HG03520 (cell line): ENCODE results near the gene MZT2A.
"Not testable (repeated sequence)": the region's sequence is repeated elsewhere in the genome, so short reads cannot be mapped to it uniquely, and the experiment has no call there.

Source experiments
- ATAC-seq: cut with Tn5 transposase; IDR thresholded peaks from one replicate; pipeline ENCODE4 v1.9.1; 2021; ENCODE audit warnings: mild to moderate bottlenecking, moderate library complexity; ENCODE audit not compliant: unreplicated experiment

MZT2A gene

GRCh38 chr2:131521524-131521923 lies 29.3 kb upstream of the MZT2A start:
- ATAC-seq = not testable (repeated sequence)

- ATAC-seq = no peak
Observed at GRCh38 chr2:131520526-131520925, 28.3 kb upstream of the MZT2A start.

- not testable (repeated sequence) for ATAC-seq
Observed at GRCh38 chr2:131519871-131520470, 27.8 kb upstream of the MZT2A start.

- no peak for ATAC-seq
Observed at GRCh38 chr2:131519466-131519865, 27.3 kb upstream of the MZT2A start.

GRCh38 chr2:131518531-131518930 lies 26.3 kb upstream of the MZT2A start:
- ATAC-seq = not testable (repeated sequence)

- not testable (repeated sequence) for ATAC-seq
Observed at GRCh38 chr2:131517856-131518255, 25.7 kb upstream of the MZT2A start.

GRCh38 chr2:131517106-131517831 lies 25.1 kb upstream of the MZT2A start:
- no peak for ATAC-seq

- not testable (repeated sequence) for ATAC-seq
Observed at GRCh38 chr2:131516621-131517020, 24.4 kb upstream of the MZT2A start.

- ATAC-seq = no peak
Observed at GRCh38 chr2:131516011-131516410, 23.8 kb upstream of the MZT2A start.

GRCh38 chr2:131515235-131515634 lies 23.0 kb upstream of the MZT2A start:
- not testable (repeated sequence) for ATAC-seq

GRCh38 chr2:131514408-131515166 lies 22.4 kb upstream of the MZT2A start:
- peak; percentile 68 for ATAC-seq

- ATAC-seq = not testable (repeated sequence)
Observed at GRCh38 chr2:131511969-131512870, 20.0 kb upstream of the MZT2A start.

GRCh38 chr2:131511291-131511968 lies 19.2 kb upstream of the MZT2A start:
- ATAC-seq = not testable (repeated sequence)

- ATAC-seq = no peak
Observed at GRCh38 chr2:131509615-131510014, 17.4 kb upstream of the MZT2A start.

- ATAC-seq = not testable (repeated sequence)
Observed at GRCh38 chr2:131504082-131504750, 12.0 kb upstream of the MZT2A start.

GRCh38 chr2:131503587-131503986 lies 11.4 kb upstream of the MZT2A start:
- not testable (repeated sequence) for ATAC-seq

- ATAC-seq = peak; percentile 96
Observed at GRCh38 chr2:131498321-131498973, 6.2 kb upstream of the MZT2A start.

- ATAC-seq = not testable (repeated sequence)
Observed at GRCh38 chr2:131495506-131495905, 3.3 kb upstream of the MZT2A start.
